ENCODE data around the gene MTPN. TPM values are rescaled to one million over a fixed set of nuclear protein-coding genes. Genes with fewer than 3 reads are reported as not detected.

The MTPN gene
- total RNA-seq, 1 donor from 2014 or later: 67.9 TPM

DNA sequence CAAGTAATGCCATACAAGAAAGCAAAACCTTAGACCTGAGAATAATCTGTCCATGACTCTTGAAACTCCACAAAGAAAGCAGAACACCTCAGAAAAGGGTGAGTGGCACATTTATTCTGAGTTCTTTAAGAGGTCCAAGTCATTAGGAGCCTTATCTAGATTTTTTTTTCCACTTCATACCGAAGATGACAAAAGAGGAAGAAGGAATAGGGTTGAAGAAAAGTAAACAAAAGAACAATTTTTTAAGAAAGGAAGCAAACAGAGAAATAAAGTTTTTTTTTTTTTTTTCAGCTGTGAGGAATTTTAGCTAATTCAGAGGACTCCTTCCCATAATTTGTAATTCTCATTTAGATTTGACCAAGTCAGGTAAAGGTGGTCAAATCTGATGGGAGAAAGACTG lies 13.1 kb upstream of the MTPN start:
- no peak for DNase-seq
- no peaks in the 10 kb centered on the region for H3K27me3 ChIP-seq (ENCODE audit: low read depth)
- no peak overlapping the region for H3K27ac ChIP-seq (replicated peaks)
- no peaks in the 10 kb centered on the region for H3K36me3 ChIP-seq
- TF ChIP-seq, protein P1, sequence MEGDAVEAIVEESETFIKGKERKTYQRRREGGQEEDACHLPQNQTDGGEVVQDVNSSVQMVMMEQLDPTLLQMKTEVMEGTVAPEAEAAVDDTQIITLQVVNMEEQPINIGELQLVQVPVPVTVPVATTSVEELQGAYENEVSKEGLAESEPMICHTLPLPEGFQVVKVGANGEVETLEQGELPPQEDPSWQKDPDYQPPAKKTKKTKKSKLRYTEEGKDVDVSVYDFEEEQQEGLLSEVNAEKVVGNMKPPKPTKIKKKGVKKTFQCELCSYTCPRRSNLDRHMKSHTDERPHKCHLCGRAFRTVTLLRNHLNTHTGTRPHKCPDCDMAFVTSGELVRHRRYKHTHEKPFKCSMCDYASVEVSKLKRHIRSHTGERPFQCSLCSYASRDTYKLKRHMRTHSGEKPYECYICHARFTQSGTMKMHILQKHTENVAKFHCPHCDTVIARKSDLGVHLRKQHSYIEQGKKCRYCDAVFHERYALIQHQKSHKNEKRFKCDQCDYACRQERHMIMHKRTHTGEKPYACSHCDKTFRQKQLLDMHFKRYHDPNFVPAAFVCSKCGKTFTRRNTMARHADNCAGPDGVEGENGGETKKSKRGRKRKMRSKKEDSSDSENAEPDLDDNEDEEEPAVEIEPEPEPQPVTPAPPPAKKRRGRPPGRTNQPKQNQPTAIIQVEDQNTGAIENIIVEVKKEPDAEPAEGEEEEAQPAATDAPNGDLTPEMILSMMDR (IDR thresholded peaks at IDR 0.05; ENCODE audit: borderline replicate concordance): no peak
- intact Hi-C loops (cut with micrococcal nuclease): no loop called here
- H3K9me3 ChIP-seq (replicated peaks): no peaks in the 10 kb centered on the region
- H3K4me1 ChIP-seq: no peaks in the 10 kb centered on the region
- no peak overlapping the region for H3K4me3 ChIP-seq

DNA sequence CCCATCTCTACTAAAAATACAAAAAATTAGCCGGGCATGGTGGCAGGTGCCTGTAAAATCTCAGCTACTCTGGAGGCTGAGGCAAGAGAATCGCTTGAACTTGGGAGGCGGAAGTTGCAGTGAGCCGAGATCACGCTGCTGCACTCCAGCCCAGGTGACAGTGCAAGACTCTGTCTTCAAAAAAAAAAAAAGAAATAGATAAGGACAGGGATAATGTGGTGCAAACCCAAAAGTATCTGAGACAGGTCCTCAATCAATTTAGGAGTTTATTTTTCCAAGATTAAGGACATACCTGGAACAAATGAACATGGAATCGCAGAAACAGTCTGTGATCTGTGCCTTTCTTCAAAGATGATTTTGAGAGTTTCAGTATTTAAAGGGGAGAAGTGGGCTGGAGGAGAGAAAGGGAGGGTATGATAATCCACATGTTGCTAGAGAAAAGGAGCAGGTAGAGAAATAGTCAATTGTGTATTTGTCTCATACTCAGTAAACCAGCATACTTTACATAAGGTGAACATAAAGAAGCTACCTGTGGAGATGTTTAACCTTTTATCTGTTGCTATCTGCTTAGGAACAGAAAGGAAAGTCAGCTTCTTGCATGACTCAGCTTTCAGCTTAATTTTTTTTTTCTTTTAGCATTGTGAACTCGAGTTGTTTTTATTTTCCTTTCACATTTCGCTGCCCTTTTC lies 4.9 kb upstream of the MTPN start:
- Histone ChIP-seq H3K36me3 (no peaks in the 10 kb centered on the region), H3K4me3 (no peak overlapping the region), H3K9me3 (replicated peaks) (no peaks in the 10 kb centered on the region), H3K27ac (replicated peaks) (no peak overlapping the region), H3K4me1 (peaks cover 29% of the 10 kb centered on the region), H3K27me3 (ENCODE audit: low read depth) (no peaks in the 10 kb centered on the region)
- TF ChIP-seq, protein P1 (IDR thresholded peaks at IDR 0.05; ENCODE audit: borderline replicate concordance): no peak
- no peak for DNase-seq
- intact Hi-C loops (cut with micrococcal nuclease): no loop called here

DNA sequence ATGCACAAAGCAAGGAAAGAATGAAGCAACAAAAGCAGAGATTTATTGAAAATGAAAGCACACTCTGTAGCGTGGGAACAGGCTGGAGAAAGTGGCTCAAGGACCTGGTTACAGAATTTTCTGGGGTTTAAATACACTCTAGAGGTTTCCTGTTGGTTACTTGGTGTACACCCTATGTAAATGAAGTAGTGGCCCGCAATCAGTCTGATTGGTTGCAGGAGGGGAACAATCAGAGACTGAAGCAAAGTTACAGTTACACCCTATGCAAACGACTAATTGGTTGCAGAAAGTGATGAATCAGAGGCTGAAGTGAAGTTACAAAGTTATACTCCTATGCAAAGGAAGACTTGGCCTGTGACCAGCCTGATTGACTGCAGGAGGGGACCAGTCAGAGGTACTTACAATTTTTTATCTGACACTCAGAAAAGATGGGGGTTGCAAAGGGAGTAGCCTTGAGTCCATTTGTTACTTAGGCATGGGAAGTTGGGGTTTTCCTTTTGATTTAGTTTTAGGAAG lies 3.6 kb upstream of the MTPN start:
- Histone ChIP-seq H3K4me1 (peaks cover 43% of the 10 kb centered on the region), H3K4me3 (peak overlapping the region; percentile 14)
- DNase-seq: no peak

DNA sequence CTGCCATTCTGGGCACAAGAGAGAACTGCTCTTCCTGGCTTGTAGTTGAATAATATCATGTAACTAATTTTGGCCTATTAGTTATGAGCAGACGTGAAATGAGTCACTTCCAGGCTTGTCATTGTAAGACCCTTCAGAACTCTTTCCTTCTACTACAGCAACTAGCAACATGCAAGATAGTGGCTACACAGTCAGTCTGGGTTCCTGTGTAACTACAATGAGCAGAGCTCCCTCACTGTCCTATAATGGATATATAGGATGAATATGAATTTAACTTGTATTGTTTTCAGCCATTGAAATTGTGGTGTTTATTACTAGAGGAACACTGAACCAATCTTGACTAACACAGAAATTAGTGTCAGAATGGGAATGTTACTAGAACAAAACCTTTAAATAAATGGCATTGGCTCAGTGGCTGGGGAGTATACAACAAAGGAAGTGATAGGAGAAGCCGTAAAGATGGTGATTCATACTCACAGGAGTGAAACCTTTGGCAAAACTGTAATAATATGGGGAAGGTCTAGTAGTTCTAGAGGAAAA lies 2.9 kb upstream of the MTPN start:
- no peaks in the 10 kb centered on the region for H3K9me3 ChIP-seq (replicated peaks)
- H3K4me3 ChIP-seq: peak overlapping the region; percentile 14
- no peaks in the 10 kb centered on the region for H3K36me3 ChIP-seq
- intact Hi-C loops (cut with micrococcal nuclease): no loop called here
- H3K4me1 ChIP-seq: peaks cover 49% of the 10 kb centered on the region
- H3K27me3 ChIP-seq (ENCODE audit: low read depth): no peaks in the 10 kb centered on the region
- no peak for DNase-seq
- peak overlapping the region; percentile 70 for H3K27ac ChIP-seq (replicated peaks)
- TF ChIP-seq, protein P1 (IDR thresholded peaks at IDR 0.05; ENCODE audit: borderline replicate concordance): no peak

More for the DNA sequence above, 3.6 kb upstream of the MTPN start:
- intact Hi-C loops (cut with micrococcal nuclease): no loop called here
- peak overlapping the region; percentile 70 for H3K27ac ChIP-seq (replicated peaks)
- TF ChIP-seq, protein P1 (IDR thresholded peaks at IDR 0.05; ENCODE audit: borderline replicate concordance): no peak
- H3K9me3 ChIP-seq (replicated peaks): no peaks in the 10 kb centered on the region
- no peaks in the 10 kb centered on the region for H3K27me3 ChIP-seq (ENCODE audit: low read depth)
- no peaks in the 10 kb centered on the region for H3K36me3 ChIP-seq

DNA sequence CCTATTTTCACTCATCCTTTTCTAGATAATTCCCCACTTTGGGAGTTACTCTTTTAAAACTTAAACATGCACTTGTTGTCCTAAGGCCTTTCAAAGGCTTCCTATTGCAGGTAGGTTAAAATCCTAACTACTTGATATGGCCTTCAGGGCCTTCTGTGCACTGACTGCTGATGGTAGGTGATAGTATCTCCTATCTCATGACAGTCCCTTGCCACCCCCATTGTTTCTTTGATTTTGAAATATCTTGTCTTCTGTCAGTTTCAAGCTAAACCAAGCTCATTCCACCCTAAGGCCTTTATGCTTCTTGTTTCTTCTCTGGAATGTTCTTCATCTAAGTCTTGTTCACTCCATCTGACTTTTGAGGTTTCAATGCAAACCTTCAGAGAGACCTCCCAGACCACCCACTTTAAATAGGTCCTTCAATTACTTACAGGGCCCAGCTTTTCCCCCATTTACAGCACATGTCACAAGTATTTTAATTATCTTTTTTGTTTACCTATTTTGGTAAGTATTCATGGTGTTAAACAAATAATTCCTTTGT lies 2.4 kb upstream of the MTPN start:
- H3K4me1 ChIP-seq: peaks cover 54% of the 10 kb centered on the region
- H3K36me3 ChIP-seq: no peaks in the 10 kb centered on the region

More for the DNA sequence above, 2.4 kb upstream of the MTPN start:
- Histone ChIP-seq H3K27ac (replicated peaks) (peak overlapping the region; percentile 70), H3K4me3 (no peak overlapping the region), H3K9me3 (replicated peaks) (no peaks in the 10 kb centered on the region), H3K27me3 (ENCODE audit: low read depth) (no peaks in the 10 kb centered on the region)
- intact Hi-C loops (cut with micrococcal nuclease): no loop called here
- no peak for DNase-seq
- TF ChIP-seq, protein P1 (IDR thresholded peaks at IDR 0.05; ENCODE audit: borderline replicate concordance): no peak
